GM19438 (cell line): Measurements from ENCODE around the gene CCDC102A.
"Not testable (repeated sequence)": the region's sequence is repeated elsewhere in the genome, so short reads cannot be mapped to it uniquely, and the experiment has no call there.

ENCODE experiments used
- ATAC-seq: cut with Tn5 transposase; IDR thresholded peaks from one replicate; pipeline ENCODE4 v1.9.1; 2021; ENCODE audit warnings: low read depth; ENCODE audit not compliant: unreplicated experiment

Gene CCDC102A

GRCh38 chr16:57536306-57537193 is at the start of gene CCDC102A:
TSS of gene CCDC102A (minus strand) at chr16:57536571. CDS start at chr16:57529177, 7,394 bp downstream.
- peak; percentile 23 for ATAC-seq

GRCh38 chr16:57585051-57585687 is 48.8 kb upstream of the CCDC102A start:
- ATAC-seq: no peak

DNA sequence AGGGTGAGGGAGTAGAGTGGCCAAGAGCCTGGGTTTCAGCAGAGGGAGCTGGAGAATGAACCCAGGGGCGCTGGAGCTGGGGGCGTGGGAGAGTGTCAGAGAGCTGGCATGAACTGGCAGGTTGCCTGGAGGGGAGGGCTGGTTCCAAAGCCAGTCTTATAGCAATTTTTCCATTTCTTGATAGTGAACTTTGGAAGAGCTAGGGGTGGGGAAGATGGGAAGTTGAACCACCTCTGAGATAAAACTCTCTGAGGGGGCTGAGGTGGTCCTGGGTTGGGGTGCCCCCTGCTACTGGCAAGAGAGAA is 42.9 kb upstream of the CCDC102A start:
- no peak for ATAC-seq

GRCh38 chr16:57578521-57579360 is 42.4 kb upstream of the CCDC102A start:
- ATAC-seq: no peak

DNA sequence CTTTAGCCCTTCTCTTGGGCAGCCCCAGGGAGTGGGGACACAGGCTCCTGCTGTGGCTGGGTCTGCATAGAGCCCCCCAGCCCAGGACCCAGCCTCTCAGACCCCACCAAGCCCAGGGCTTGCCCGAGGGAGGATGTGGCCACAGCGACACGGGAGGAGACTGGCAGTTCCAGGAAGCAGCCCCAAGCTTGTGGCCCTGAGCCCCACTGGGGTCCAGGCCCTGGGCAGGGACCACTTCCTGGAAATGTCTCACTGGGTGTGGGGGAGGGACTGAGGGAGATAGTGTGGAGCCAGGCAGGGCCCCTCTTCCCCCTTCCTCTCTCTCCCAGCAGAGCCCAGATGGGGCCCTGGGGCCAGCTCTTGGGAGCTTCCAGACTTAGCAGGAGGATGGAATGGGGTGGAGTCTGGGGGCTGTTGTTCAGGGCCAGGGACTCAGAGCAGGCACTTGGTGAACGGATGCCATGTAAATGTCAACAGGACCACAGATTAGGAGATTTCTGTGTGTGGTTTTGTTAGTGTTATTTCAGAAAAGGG is 41.4 kb upstream of the CCDC102A start:
- ATAC-seq: no peak

DNA sequence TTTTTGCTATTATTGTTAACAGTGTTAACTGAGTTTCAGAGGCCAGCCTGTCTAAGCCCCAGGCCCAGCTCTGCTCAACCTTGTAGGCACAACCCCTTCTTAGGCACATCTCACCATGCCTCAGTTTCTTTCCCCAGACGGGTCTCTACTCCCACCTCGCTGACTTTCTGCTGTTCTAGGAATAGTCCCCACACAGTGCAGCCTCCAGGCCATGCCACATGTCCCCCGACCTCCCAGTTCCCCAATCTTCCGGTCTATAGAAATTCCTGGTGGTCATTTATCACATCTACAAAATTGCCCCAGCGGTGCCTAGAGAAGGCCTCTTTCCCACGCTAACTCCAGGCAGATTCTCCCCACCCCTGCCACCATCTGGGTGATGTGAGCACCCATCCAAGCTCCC is 40.8 kb upstream of the CCDC102A start:
- no peak for ATAC-seq

DNA sequence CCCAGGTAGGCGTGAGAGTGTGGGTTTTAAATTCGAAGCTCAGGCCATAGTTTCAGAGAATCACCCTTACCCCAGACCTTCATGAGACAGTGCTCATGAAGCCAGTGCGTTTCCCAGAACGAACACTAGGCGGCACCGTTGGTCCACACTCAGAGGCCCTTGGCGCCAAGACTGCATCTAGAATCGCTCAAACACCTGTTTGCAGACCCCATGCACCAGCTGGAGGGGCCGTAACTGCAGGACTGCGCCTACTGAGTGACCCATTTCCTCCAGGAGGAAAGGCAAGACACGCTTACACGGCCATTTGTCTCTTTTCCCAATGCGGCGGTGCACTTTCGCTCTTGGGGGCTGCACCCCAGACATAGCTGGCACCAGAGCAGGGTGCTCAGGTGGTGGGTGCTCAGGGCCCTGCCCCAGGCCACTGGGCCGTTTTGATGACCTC is 40.1 kb upstream of the CCDC102A start:
- ATAC-seq: no peak

GRCh38 chr16:57575468-57576277 is 39.3 kb upstream of the CCDC102A start:
- ATAC-seq: no peak

GRCh38 chr16:57574646-57575467 is 38.5 kb upstream of the CCDC102A start:
- ATAC-seq: no peak

DNA sequence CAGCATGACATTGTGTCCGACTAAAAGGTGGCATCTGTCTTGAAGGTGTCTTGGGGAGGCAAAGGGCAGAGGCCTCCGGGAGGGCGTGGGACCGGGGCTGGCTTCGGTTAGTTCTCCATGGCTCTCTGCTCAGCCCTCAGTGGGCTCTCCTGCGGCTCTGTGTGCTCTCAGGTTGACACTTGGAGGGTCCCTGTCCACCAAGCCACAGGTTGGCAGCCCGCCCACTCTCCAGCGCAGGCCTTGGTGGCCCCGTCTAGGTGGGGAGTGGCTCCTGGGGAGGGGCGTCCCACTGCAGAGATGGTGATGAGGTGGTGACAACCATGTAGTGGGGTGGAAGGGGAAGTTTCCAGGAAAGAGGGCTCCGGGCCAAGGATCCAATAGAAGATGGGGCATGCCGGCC is 37.7 kb upstream of the CCDC102A start:
- no peak for ATAC-seq

- no peak for ATAC-seq
Measured at GRCh38 chr16:57572978-57573728, 36.8 kb upstream of the CCDC102A start.

DNA sequence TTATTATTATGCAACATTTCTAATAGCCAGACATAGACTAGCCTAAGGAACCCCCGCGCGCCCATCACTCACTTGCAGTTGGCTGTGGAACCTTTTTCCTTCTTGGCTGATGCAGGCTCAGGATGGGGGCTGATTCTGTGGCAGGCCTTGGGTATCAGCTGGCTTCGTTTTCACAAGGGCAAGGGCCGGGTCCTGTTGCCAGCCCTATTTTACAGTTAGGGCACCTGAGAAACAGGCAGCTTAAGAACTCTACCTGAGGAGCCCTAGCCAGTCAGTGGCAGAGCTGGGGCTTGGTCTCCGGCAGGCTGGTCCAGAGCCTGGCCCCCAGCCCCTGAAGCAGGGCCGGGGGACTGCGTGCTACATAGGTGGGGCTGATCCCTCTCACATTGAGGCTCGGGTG is 34.7 kb upstream of the CCDC102A start:
- no peak for ATAC-seq

DNA sequence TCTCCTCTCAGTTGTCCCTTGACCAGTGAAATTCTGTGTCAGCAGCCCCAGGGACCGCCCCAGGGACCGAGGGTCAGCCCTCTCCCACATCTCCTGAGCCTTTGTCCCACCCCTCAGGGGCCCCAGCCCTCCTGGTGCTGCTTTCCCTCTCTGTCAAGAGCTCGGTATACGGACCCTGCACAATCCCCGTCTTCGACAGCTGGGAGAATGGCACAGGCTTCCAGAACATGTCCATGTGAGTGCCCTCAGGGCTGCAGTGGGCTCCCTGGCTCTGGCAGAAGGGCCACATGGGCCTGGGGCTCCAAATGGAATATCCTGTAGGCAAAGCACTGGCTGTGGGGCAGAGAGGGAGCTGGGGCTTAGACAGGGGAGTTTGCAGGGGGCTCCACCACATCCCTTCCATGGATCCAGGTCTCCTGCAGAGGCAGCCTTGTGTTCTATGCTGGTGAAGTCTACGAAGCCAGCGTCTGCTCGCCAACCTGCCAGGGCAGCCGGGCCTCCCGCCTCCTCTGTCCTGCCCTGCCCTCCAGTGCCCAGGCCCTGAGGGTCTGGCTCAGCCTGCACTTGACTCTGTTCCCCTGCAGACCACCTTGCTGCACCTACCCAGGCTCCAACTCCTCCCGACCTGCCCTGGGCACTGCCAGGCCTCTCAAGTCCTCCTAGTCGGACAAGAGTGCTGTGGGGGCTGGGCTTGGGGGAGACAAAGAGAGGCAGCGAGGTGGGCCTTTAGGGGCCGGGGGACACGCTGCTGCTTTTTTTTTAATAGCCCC is 34.1 kb upstream of the CCDC102A start:
- ATAC-seq: no peak

GRCh38 chr16:57569306-57569946 is 33.1 kb upstream of the CCDC102A start:
- no peak for ATAC-seq

GRCh38 chr16:57568772-57569171 is 32.4 kb upstream of the CCDC102A start:
- ATAC-seq: not testable (repeated sequence)

- ATAC-seq: no peak
Measured at GRCh38 chr16:57568173-57568678, 31.9 kb upstream of the CCDC102A start.

DNA sequence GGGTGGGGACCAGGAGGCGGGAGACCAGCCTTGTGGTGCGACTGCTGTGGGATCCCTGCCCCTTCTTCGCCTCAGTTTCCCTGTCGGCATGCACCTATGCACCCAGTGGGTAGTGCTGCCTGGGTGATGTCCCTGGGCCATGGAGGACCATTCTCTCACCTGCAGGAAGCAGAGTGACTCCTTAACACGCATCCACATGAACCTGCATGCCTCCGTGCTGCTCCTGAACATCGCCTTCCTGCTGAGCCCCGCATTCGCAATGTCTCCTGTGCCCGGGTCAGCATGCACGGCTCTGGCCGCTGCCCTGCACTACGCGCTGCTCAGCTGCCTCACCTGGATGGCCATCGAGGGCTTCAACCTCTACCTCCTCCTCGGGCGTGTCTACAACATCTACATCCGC is 31.3 kb upstream of the CCDC102A start:
- ATAC-seq: no peak
